PC-9 (cell line): ENCODE results near the gene CCDC167. TPM values are rescaled to one million over a fixed set of nuclear protein-coding genes. Genes with fewer than 3 reads are reported as not detected.

ENCODE experiments used
- BruUV-seq: library from RNA; stranded (reverse); fragments of 400-500 nt; replicated peaks from 2 replicates; lab custom pipeline; 2021; lab: Mats Ljungman, UMichigan
- CTCF ChIA-PET: fragments of 300-600 bp; sonication (Branson Sonifier 250); formaldehyde crosslinking; loops from one replicate; lab custom pipeline; 2022; ENCODE audit warnings: antibody characterized with exemption; lab: Charles Lee
- POLR2A ChIA-PET: fragments of 300-600 bp; sonication (Branson Sonifier 250); formaldehyde crosslinking; loops from one replicate; lab custom pipeline; 2022; ENCODE audit warnings: antibody characterized with exemption; ENCODE audit not compliant: unreplicated experiment; lab: Charles Lee
- DNase-seq, 2 experiments: peaks; one replicate each; pipeline versions ENCODE4 v3.0.0 to v3.0.0-alpha.2; 2015 to 2022; ENCODE audit warnings: mixed read lengths in 1 of 2
- H2AFZ ChIP-seq: fragments of 200-600 bp; sonication (generic); 2 replicates; pipeline ENCODE4 v1.8.1; 2017; ENCODE audit warnings: antibody characterized with exemption
- H3F3A ChIP-seq: fragments of 200-600 bp; sonication (generic); 2 replicates; pipeline ENCODE4 v1.8.1; 2017; ENCODE audit warnings: antibody characterized with exemption, mild to moderate bottlenecking, low read depth; ENCODE audit not compliant: insufficient read depth
- H3K27ac ChIP-seq: fragments of 200-600 bp; sonication (generic); 2 replicates; pipeline ENCODE4 v1.6.1; 2016; ENCODE audit warnings: mixed run types
- H3K27me3 ChIP-seq: fragments of 200-600 bp; sonication (generic); 2 replicates; pipeline ENCODE4 v1.6.1; 2016; ENCODE audit warnings: low read depth, mixed run types; ENCODE audit not compliant: insufficient read depth
- H3K36me3 ChIP-seq: fragments of 200-600 bp; sonication (generic); 2 replicates; pipeline ENCODE4 v1.6.1; 2016; ENCODE audit warnings: low read depth, mixed run types
- H3K4me1 ChIP-seq: fragments of 200-600 bp; sonication (generic); replicated peaks from 2 replicates; pipeline ENCODE4 v1.6.1; 2016; ENCODE audit warnings: mixed run types; ENCODE audit not compliant: insufficient read depth
- H3K4me2 ChIP-seq: fragments of 200-600 bp; sonication (generic); 2 replicates; pipeline ENCODE4 v1.6.1; 2017; ENCODE audit warnings: mixed run types
- H3K4me3 ChIP-seq: fragments of 200-600 bp; sonication (generic); 2 replicates; pipeline ENCODE4 v1.6.1; 2016; ENCODE audit warnings: mixed run types
- H3K79me2 ChIP-seq: fragments of 200-600 bp; sonication (generic); 2 replicates; pipeline ENCODE4 v1.6.1; 2017; ENCODE audit warnings: low read depth, mixed run types
- H3K9me2 ChIP-seq: fragments of 200-600 bp; sonication (generic); 2 replicates; pipeline ENCODE4 v1.8.1; 2017; ENCODE audit warnings: mild to moderate bottlenecking; ENCODE audit not compliant: insufficient read depth
- H3K9me3 ChIP-seq: fragments of 200-600 bp; sonication (generic); 2 replicates; pipeline ENCODE4 v1.8.1; 2016; ENCODE audit warnings: low read depth; ENCODE audit not compliant: insufficient read depth
- H4K20me1 ChIP-seq: fragments of 200-600 bp; sonication (generic); 2 replicates; pipeline ENCODE4 v1.8.1; 2017; ENCODE audit not compliant: insufficient read depth
- EZH2 ChIP-seq: fragments of 200-600 bp; sonication (generic); IDR thresholded peaks from 2 replicates; pipeline ENCODE4 v1.8.0; 2017; ENCODE audit warnings: antibody characterized with exemption, low read depth
- intact Hi-C: fragments of 100-400 bp; cut with micrococcal nuclease; formaldehyde crosslinking; loops from one replicate; pipeline ENCODE4 v1.10.0; 2022; ENCODE audit not compliant: unreplicated experiment
- total RNA-seq: library from RNA; stranded (reverse); gene quantifications from 2 replicates; pipeline ENCODE4 v1.2.3, GENCODE V29; 2021
- TF ChIP-seq, protein P1 (sequence below): fragments of 200-600 bp; sonication (generic); conservative IDR thresholded peaks from 2 replicates; pipeline ENCODE4 v1.6.1; 2017; ENCODE audit warnings: mixed run types, antibody characterized with exemption, mild to moderate bottlenecking, moderate library complexity

The CCDC167 gene
- total RNA-seq, 1 experiment from 2014 or later = 29.4 TPM

DNA sequence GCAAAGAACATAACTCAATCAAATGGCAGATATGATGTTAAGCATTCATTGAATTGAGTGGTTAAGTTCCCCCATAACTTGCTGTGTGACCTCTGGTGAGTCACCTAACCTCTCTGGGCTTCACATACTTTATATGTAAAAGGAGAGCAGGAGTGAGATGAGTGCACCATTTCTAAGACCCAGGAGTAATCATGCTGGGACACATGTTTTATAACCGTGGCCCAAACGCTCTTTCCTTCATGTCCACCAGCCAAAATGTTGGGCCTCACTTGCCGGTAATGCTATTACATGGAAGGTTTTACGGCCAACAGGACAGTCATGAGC is 40.3 kb upstream of the CCDC167 start:
- no peaks in the 10 kb centered on the region for H4K20me1 ChIP-seq
- H3K4me2 ChIP-seq = no peak overlapping the region
- no peaks in the 10 kb centered on the region for H3K9me3 ChIP-seq
- POLR2A ChIA-PET = no interaction called here
- TF ChIP-seq EZH2 = no peak
- TF ChIP-seq, protein P1, sequence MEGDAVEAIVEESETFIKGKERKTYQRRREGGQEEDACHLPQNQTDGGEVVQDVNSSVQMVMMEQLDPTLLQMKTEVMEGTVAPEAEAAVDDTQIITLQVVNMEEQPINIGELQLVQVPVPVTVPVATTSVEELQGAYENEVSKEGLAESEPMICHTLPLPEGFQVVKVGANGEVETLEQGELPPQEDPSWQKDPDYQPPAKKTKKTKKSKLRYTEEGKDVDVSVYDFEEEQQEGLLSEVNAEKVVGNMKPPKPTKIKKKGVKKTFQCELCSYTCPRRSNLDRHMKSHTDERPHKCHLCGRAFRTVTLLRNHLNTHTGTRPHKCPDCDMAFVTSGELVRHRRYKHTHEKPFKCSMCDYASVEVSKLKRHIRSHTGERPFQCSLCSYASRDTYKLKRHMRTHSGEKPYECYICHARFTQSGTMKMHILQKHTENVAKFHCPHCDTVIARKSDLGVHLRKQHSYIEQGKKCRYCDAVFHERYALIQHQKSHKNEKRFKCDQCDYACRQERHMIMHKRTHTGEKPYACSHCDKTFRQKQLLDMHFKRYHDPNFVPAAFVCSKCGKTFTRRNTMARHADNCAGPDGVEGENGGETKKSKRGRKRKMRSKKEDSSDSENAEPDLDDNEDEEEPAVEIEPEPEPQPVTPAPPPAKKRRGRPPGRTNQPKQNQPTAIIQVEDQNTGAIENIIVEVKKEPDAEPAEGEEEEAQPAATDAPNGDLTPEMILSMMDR = no peak
- intact Hi-C loops = no loop called here
- no peaks in the 10 kb centered on the region for H3K4me1 ChIP-seq
- CTCF ChIA-PET = no interaction called here
- H3K9me2 ChIP-seq = no peaks in the 10 kb centered on the region
- BruUV-seq = no TSS peak
- no peak overlapping the region for H2AFZ ChIP-seq
- H3K27ac ChIP-seq = no peak overlapping the region
- no peaks in the 10 kb centered on the region for H3K27me3 ChIP-seq
- no peak overlapping the region for H3K4me3 ChIP-seq
- DNase-seq = no peak
- H3F3A ChIP-seq = no peaks in the 10 kb centered on the region
- no peaks in the 10 kb centered on the region for H3K36me3 ChIP-seq
- no peaks in the 10 kb centered on the region for H3K79me2 ChIP-seq

- no peaks in the 10 kb centered on the region for H3K27me3 ChIP-seq
- ChIA-PET CTCF (interaction anchor here (0.6 to 1.9 kb wide), 3 partner anchors 113 to 166 kb away, joined by 3 to 7 read pairs (median 5); no protein-coding TSS in a partner anchor), POLR2A (interaction anchor here (0.5 kb wide), 1 partner anchor 443 kb away, joined by 13 read pairs; no protein-coding TSS in a partner anchor)
- DNase-seq = no peak
- H3K4me3 ChIP-seq = no peak overlapping the region
- no peaks in the 10 kb centered on the region for H3K9me3 ChIP-seq
- TF ChIP-seq, protein P1 = no peak
- no peak for TF ChIP-seq EZH2
- H3K79me2 ChIP-seq = no peaks in the 10 kb centered on the region
- no peaks in the 10 kb centered on the region for H3K36me3 ChIP-seq
- no TSS peak for BruUV-seq
- H3K27ac ChIP-seq = no peak overlapping the region
- H3F3A ChIP-seq = no peaks in the 10 kb centered on the region
- H3K4me1 ChIP-seq = no peaks in the 10 kb centered on the region
- no peak overlapping the region for H3K4me2 ChIP-seq
- H3K9me2 ChIP-seq = no peaks in the 10 kb centered on the region
- H4K20me1 ChIP-seq = no peaks in the 10 kb centered on the region
- no peak overlapping the region for H2AFZ ChIP-seq
- intact Hi-C loops = loop anchor here (5.0 to 10.0 kb wide), 3 partner anchors 55 to 953 kb away; no protein-coding TSS in a partner anchor
Observed at GRCh38 chr6:37539171-37540028, 39.7 kb upstream of the CCDC167 start.

GRCh38 chr6:37538107-37538506 is 38.4 kb upstream of the CCDC167 start:
- DNase-seq = peak in 1 of 2 experiments; percentile 50
- no peak overlapping the region for H3K4me2 ChIP-seq
- H4K20me1 ChIP-seq = no peaks in the 10 kb centered on the region
- TF ChIP-seq EZH2 = no peak
- TF ChIP-seq, protein P1 = peak; percentile 69
- no peak overlapping the region for H3K27ac ChIP-seq
- ChIA-PET POLR2A (no interaction called here), CTCF (interaction anchor here (0.5 to 1.9 kb wide), 6 partner anchors 9 to 1419 kb away, joined by 3 to 7 read pairs (median 4); no protein-coding TSS in a partner anchor)
- H3K9me3 ChIP-seq = no peaks in the 10 kb centered on the region
- H3K79me2 ChIP-seq = no peaks in the 10 kb centered on the region
- no peaks in the 10 kb centered on the region for H3K36me3 ChIP-seq
- no peaks in the 10 kb centered on the region for H3K9me2 ChIP-seq
- no peaks in the 10 kb centered on the region for H3F3A ChIP-seq
- BruUV-seq = no TSS peak
- no peak overlapping the region for H3K4me3 ChIP-seq
- no peaks in the 10 kb centered on the region for H3K27me3 ChIP-seq
- H2AFZ ChIP-seq = no peak overlapping the region
- H3K4me1 ChIP-seq = no peaks in the 10 kb centered on the region
- intact Hi-C loops = loop anchor here (1.0 to 10.0 kb wide), 4 partner anchors 53 to 954 kb away; no protein-coding TSS in a partner anchor
